Fibroblast of the aortic adventitia (primary cell): ENCODE measurements around the gene COG2. TPM values are rescaled to one million over a fixed set of nuclear protein-coding genes. Genes with fewer than 3 reads are reported as not detected.
A peak's percentile ranks its signal among the peaks of the same experiment; 100 is the strongest.

Experiments used
- DNase-seq: peaks from one replicate; pipeline ENCODE4 v3.0.0-alpha.2; 2010; ENCODE audit warnings: low read depth
- H3K4me3 ChIP-seq: 2 replicates; pipeline ENCODE4 v1.5.1; 2011; ENCODE audit warnings: low read depth, mild to moderate bottlenecking, control low read depth, low read length, moderate library complexity
- total RNA-seq: library from RNA; depleted of rRNA; stranded (reverse); fragments of >200 nt; gene quantifications from 2 replicates; pipeline ENCODE4 v1.2.3, GENCODE V29; 2012; ENCODE audit warnings: low replicate concordance
- TF ChIP-seq, protein P1 (sequence below): IDR thresholded peaks from 2 replicates; pipeline ENCODE4 v1.5.1; 2011; ENCODE audit warnings: mild to moderate bottlenecking, low read length, control low read depth, inconsistent platforms; ENCODE audit not compliant: insufficient read depth

The COG2 gene
- total RNA-seq, 1 donor = 22.1 TPM

DNA sequence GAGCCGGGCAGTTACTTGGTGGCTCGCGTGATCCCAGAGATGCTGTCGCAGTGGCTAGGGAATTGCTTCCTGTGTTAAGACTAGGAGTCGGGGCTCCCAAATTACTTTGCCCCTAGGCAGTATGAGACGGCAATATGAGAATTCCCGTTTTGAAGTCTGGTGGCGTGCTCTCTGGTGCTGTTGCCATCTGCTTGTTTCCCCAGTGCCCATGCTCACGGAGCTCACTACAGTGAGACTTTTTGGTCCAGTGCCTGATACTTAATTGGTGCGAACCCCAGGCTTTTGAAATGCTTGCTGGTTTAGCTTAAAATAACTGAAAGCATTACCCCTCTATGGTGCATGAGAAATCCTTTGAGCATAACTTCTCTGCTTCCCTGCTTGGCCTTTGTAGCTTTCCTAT is 49.3 kb downstream of the COG2 start:
- H3K4me3 ChIP-seq = no peak overlapping the region
- no peak for DNase-seq
- TF ChIP-seq, protein P1, sequence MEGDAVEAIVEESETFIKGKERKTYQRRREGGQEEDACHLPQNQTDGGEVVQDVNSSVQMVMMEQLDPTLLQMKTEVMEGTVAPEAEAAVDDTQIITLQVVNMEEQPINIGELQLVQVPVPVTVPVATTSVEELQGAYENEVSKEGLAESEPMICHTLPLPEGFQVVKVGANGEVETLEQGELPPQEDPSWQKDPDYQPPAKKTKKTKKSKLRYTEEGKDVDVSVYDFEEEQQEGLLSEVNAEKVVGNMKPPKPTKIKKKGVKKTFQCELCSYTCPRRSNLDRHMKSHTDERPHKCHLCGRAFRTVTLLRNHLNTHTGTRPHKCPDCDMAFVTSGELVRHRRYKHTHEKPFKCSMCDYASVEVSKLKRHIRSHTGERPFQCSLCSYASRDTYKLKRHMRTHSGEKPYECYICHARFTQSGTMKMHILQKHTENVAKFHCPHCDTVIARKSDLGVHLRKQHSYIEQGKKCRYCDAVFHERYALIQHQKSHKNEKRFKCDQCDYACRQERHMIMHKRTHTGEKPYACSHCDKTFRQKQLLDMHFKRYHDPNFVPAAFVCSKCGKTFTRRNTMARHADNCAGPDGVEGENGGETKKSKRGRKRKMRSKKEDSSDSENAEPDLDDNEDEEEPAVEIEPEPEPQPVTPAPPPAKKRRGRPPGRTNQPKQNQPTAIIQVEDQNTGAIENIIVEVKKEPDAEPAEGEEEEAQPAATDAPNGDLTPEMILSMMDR = no peak

DNA sequence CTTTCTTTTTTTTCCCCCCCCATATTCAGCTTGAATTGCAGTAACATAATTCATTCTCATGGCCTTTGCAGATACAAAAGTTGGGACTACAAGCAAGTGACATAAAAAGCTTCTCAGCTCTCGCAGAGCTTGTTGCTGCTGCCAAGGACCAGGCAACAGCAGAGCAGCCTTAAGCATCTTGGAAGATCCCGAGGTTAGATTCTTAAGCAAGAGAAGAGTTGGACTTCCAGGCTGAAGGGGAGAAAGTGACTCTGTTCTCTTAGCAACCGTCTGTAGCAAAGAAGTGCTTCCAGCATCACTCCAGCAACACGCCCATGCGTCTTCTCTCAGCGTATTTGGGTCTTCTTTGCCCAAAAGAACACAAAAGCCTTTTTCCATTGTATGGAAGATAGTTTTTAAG is 50.9 kb downstream of the COG2 start:
- TF ChIP-seq, protein P1 = no peak
- no peak overlapping the region for H3K4me3 ChIP-seq
- no peak for DNase-seq

DNA sequence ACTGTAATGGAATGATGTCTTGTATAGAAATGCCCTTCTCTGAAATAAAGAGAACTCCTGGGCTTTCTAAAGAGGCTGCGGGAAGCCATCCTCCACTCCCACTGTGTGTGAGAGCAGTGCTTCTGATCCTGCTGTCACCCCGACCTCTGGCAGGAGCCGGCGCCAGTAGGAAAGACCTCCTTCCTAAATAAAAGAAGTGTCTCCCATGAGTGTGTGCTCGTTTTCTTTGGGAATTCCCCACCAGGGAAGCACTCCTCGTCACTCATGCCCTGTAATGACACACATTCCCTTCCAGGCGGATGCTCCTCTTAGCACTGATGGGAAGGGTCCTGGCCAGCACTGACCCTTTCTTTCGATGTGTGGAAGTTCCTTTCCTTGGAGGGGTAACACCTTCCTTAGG is 51.5 kb downstream of the COG2 start:
- TF ChIP-seq, protein P1 = no peak
- H3K4me3 ChIP-seq = no peak overlapping the region
- no peak for DNase-seq

DNA sequence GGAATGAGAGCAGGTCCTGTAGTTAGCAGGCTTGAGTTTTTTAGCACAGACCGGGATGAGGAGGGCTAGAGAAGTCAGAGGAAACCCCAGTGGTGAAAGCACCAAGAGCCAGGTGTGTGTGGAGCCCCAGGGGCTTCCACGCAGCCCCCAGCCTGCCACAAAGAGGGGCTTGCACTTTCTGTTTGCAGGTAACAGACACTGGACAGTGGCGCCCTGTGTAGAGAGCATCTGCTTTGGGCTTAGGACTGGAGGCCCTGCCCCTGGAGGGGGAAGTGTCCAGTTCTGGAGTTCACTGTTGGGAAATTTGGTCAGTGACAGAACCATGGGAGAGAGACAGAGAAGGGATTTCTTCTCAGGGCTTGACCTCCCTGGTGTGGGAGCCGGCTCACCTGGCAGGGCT is 52.2 kb downstream of the COG2 start:
- TF ChIP-seq, protein P1 = no peak
- H3K4me3 ChIP-seq = no peak overlapping the region

DNA sequence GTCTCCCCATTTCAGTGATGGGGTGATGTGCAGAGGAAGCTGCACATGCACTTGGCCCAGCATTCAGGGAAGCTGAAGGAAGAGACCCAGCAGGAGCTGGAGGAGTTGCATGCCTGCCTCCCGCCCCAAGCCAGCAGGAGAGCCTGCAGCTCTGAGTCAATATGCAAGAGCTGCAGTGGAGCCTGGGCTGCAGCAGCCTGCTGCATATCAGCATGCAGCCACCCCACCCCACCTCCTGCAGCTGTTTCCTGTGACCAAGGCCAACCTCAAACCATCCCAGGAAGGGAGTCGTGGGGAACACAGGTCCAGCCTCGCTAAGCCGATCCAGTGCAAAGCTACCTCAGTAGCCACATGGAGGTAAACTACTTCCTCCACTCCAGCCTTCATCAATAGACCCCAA is 52.7 kb downstream of the COG2 start:
- DNase-seq = no peak
- no peak overlapping the region for H3K4me3 ChIP-seq
- TF ChIP-seq, protein P1 = no peak

More for the DNA sequence above, 52.2 kb downstream of the COG2 start:
- DNase-seq = no peak

GRCh38 chr1:230696218-230696617 is 53.9 kb downstream of the COG2 start:
- DNase-seq = no peak
- TF ChIP-seq, protein P1 = no peak
- H3K4me3 ChIP-seq = no peak overlapping the region

DNA sequence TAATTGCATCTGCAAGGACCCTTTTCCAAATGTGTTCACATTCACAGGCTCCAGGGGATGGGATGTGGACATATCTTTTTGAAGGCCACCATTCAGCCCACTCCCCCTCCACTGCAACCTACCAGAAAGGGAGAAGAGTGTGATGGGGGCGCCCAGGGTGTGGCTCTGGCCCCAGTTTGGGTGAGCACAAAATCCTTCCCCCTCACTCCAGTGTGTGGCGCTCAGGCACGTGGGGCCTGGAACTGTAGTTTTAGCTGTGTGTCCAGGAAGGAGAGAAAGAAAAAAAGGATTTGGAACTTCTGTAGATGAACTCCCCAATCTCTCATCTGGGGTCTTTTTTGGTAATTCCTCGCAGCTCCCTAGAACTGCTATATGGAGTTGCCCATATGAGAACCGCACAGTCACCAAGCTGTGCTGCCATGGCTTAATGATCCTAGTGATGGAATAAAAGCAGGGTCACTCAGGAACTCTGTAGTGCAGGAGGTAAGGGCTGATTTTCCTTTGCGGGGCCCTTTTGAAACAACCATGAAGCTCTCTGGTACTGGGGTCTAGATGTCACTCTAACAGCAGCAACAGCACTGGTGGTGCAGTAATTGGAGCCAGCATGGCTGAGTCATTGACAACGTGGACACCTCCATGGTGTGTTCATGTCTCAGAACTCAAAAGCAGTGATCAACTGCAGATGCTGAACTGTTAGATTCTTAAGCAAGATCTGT is 54.6 kb downstream of the COG2 start:
- peak; percentile 31 for DNase-seq
- TF ChIP-seq, protein P1 = no peak
- H3K4me3 ChIP-seq = no peak overlapping the region
